Peyer's patch (tissue), 4 donors: ENCODE results near the gene IFT122. TPM values are rescaled to one million over a fixed set of nuclear protein-coding genes. Genes with fewer than 3 reads are reported as not detected.
"Not testable (repeated sequence)": the region's sequence is repeated elsewhere in the genome, so short reads cannot be mapped to it uniquely, and the experiment has no call there.

Experiments
- DNase-seq, 3 donors: peaks; one replicate each; pipeline ENCODE4 v3.0.0-alpha.2; 2017 to 2019
- H3K27ac ChIP-seq, 4 donors: fragments of 200-600 bp; sonication (generic); one replicate each; pipeline ENCODE4 v1.5.1; 2016 to 2019
- H3K27me3 ChIP-seq, 2 donors: fragments of 200-600 bp; sonication (generic); one replicate each; pipeline ENCODE4 v1.5.1; 2019
- H3K36me3 ChIP-seq, 3 donors: fragments of 200-600 bp; sonication (generic); one replicate each; pipeline ENCODE4 v1.5.1; 2016 to 2019
- H3K4me1 ChIP-seq, 4 donors: fragments of 200-600 bp; sonication (generic); one replicate each; pipeline ENCODE4 v1.5.1; 2016 to 2019
- H3K4me3 ChIP-seq, 4 donors: fragments of 200-600 bp; sonication (generic); 1 replicate in 3 of 4; 2 replicates in 1 of 4; pipeline ENCODE4 v1.5.1; 2016 to 2019; ENCODE audit warnings: mild to moderate bottlenecking in 1 of 4
- H3K9me3 ChIP-seq, 4 donors: fragments of 200-600 bp; sonication (generic); one replicate each; pipeline ENCODE4 v1.5.1; 2016 to 2019; ENCODE audit warnings: mild to moderate bottlenecking in 1 of 4
- POLR2A ChIP-seq, 2 donors: fragments of 450-650 bp; IDR thresholded peaks; one replicate each; pipeline ENCODE4 v1.5.1; 2017; ENCODE audit warnings: antibody characterized with exemption in 2 of 2, mild to moderate bottlenecking in 2 of 2, moderate library complexity in 2 of 2
- total RNA-seq, 4 donors: library from RNA; depleted of rRNA; stranded (reverse); fragments of >200 nt; gene quantifications; one replicate each; pipeline ENCODE4 v1.1.0, GENCODE V29; 2016
- TF ChIP-seq, protein P1 (sequence below), 6 experiments: fragments of 450-650 bp in 4 of 6; fragments of 200-600 bp in 2 of 6; sonication (generic) in 1 of 6; IDR thresholded peaks; one replicate each; pipeline ENCODE4 v1.5.1; 2017 to 2019; ENCODE audit warnings: antibody characterized with exemption in 6 of 6, mild to moderate bottlenecking in 3 of 6, moderate library complexity in 1 of 6

The IFT122 gene
- total RNA-seq, 4 donors from 2014 or later = 10.9 to 85.0 (median 26.4) TPM

DNA sequence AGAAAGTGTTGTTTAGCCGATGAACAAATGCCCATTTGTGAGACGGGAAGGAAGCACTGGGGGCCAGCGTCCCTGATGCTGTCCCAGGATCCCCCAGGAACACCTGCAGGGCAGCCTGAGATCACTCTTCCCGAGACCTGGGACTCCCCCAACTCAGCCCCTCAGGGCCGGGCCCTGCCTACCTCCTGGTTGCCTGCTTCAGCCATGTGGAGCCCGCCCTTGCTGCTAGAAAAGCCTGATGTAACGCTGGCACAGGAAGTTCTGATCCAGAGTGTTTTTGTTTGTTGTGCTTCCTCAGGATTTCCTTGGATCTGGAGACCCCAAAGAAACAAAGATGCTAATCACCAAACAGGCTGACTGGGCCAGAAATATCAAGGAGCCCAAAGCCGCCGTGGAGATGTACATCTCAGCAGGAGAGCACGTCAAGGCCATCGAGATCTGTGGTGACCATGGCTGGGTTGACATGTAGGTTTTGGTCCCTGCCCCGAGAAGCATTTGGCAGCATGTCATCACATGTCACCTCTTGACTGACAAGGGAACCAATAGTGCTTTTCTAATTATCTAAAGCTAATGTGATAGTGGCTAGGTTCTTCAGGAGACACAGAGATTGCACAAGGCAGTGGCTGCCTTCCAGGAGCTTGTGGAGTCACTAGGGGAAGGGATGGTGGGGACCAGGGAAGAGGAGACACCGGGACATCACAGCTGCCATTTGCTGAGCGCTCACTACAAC is 59.7 kb downstream of the IFT122 start:
- H3K9me3 ChIP-seq, H3K27me3 ChIP-seq, H3K4me1 ChIP-seq, DNase-seq, H3K4me3 ChIP-seq: not testable (repeated sequence)
- peaks cover 0 to 20% (median 0%) of the 10 kb centered on the region in 3 donors for H3K36me3 ChIP-seq
- peak overlapping the region in 1 of 4 donors; percentile 16 for H3K27ac ChIP-seq

DNA sequence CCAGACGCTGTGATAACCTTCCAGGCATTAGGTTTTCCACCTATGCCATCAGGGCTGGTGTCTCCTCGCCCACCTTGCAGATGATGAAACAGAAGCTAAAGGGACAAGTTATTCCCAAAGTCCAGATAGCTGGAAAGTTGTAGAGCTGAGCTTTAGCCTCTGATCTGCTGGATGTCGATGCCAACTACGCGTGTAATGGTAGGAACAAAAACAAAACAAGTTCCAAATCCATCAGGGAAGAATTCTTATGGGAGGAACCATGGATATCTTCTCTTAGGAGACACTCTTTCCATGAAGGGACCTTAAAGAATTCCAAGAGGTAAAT is 60.3 kb downstream of the IFT122 start:
- Histone ChIP-seq H3K27me3 (no peaks in the 10 kb centered on the region), H3K27ac (peak overlapping the region in 1 of 4 donors; percentile 16), H3K36me3 (peaks cover 0 to 24% (median 0%) of the 10 kb centered on the region in 3 donors), H3K4me3 (no peak overlapping the region), H3K4me1 (no peaks in the 10 kb centered on the region), H3K9me3 (no peaks in the 10 kb centered on the region)
- DNase-seq = no peak
- no peak for TF ChIP-seq POLR2A (IDR thresholded peaks at IDR 0.05)
- TF ChIP-seq, protein P1, sequence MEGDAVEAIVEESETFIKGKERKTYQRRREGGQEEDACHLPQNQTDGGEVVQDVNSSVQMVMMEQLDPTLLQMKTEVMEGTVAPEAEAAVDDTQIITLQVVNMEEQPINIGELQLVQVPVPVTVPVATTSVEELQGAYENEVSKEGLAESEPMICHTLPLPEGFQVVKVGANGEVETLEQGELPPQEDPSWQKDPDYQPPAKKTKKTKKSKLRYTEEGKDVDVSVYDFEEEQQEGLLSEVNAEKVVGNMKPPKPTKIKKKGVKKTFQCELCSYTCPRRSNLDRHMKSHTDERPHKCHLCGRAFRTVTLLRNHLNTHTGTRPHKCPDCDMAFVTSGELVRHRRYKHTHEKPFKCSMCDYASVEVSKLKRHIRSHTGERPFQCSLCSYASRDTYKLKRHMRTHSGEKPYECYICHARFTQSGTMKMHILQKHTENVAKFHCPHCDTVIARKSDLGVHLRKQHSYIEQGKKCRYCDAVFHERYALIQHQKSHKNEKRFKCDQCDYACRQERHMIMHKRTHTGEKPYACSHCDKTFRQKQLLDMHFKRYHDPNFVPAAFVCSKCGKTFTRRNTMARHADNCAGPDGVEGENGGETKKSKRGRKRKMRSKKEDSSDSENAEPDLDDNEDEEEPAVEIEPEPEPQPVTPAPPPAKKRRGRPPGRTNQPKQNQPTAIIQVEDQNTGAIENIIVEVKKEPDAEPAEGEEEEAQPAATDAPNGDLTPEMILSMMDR (IDR thresholded peaks at IDR 0.05) = no peak

DNA sequence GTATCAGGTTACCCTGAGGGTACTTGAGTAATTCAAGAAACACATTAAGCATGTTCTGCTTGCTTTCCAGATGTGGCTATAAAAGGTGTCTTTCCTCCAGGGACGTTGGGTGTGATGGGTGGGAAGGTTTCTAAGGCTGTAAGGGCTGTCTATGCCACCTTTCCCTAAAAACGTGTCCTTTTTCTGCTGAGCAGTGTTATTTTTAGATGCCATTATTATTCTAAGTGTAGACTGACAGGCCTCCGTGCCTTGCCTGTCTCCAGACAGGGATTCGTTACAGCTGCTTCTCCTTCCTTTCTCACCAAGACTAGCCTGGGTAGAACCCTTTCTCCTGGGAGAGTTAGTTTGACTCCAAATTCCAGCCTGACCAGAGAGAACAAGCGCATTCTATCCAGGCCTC is 61.6 kb downstream of the IFT122 start:
- Histone ChIP-seq H3K9me3 (no peaks in the 10 kb centered on the region), H3K27me3 (no peaks in the 10 kb centered on the region), H3K27ac (no peak overlapping the region), H3K36me3 (peaks cover 0 to 32% (median 0%) of the 10 kb centered on the region in 3 donors), H3K4me1 (no peaks in the 10 kb centered on the region), H3K4me3 (no peak overlapping the region)
- TF ChIP-seq POLR2A (IDR thresholded peaks at IDR 0.05) = no peak
- TF ChIP-seq, protein P1 (IDR thresholded peaks at IDR 0.05) = no peak
- DNase-seq = no peak

DNA sequence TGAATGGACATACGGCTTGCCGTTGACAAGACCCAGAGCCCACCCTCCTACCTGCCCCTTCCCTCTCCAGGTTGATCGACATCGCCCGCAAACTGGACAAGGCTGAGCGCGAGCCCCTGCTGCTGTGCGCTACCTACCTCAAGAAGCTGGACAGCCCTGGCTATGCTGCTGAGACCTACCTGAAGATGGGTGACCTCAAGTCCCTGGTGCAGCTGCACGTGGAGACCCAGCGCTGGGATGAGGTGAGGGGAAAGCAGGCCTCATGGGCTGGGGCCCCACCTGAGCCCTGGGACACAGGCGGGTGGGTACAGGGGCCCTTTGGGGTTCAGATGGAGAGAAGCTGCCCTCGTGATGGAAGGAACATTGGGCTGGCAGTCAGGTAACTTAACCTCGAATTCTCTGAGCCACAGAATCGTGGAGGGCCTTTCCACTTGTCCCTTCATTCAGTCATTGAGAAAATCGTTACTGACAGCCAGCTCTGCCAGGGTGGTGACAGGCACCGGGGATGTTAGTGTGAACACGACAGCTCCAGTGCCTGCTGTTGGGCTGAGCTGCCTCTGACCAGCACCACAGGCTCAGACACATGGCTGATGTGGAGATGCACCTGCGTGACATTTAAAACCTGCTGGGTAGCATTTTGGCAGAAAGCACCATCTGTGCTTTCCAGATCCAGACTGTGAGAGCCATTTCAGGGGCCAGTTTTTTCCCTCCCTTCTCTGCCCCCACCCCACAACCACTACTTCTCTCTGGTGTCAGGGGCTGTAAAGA is 62.8 kb downstream of the IFT122 start:
- TF ChIP-seq, protein P1 (IDR thresholded peaks at IDR 0.05) = no peak
- no peak for TF ChIP-seq POLR2A (IDR thresholded peaks at IDR 0.05)
- peaks cover 0 to 30% (median 0%) of the 10 kb centered on the region in 3 donors for H3K36me3 ChIP-seq

DNA sequence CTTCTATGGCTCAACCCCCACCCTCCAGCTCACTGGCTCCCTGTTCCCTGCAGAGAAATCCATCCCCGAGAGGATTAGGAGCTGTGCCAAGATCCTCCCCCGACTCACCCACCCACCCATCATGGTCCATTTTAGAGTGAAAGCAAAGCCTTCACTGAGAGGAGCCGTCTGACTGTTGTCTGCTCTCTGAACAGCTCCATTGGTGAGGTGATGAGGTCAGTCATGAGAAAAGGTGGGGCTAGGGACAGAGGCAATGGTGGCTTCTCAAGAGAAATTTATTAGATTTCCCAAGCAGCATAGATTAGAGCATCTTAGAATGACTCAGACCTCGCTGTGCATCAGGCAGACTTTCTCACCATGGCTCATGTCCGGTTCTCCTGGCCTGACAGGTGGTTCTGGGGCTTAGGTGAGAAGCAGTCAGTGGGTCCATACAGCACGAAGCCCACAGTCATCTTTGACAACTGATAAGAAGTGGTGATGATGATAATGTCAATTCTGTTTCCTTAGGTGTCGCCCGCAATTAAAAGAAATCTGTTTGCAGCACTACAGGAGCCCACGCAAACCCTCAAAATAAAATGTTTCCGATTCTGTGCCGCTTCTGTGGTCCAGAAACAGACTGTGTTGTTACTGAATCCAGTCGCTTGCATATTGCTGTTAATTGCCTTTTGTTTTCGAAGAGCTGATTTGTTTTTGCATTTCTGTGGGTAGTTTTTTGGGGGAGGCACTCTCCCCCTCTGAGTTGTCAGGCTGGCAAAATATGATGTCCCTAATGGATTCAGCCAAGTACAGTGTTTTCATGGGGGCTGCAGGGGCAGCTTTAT is 63.7 kb downstream of the IFT122 start:
- peaks cover 0 to 30% (median 0%) of the 10 kb centered on the region in 3 donors for H3K36me3 ChIP-seq

More for the DNA sequence above, 62.8 kb downstream of the IFT122 start:
- Histone ChIP-seq H3K9me3 (no peaks in the 10 kb centered on the region), H3K4me1 (no peaks in the 10 kb centered on the region), H3K27me3 (no peaks in the 10 kb centered on the region), H3K27ac (no peak overlapping the region), H3K4me3 (no peak overlapping the region)
- no peak for DNase-seq

More for the DNA sequence above, 63.7 kb downstream of the IFT122 start:
- TF ChIP-seq POLR2A (IDR thresholded peaks at IDR 0.05) = no peak
- TF ChIP-seq, protein P1 (IDR thresholded peaks at IDR 0.05) = no peak
- Histone ChIP-seq H3K27ac (no peak overlapping the region), H3K9me3 (no peaks in the 10 kb centered on the region), H3K4me1 (no peaks in the 10 kb centered on the region), H3K27me3 (no peaks in the 10 kb centered on the region), H3K4me3 (no peak overlapping the region)
- no peak for DNase-seq
